GM18517 (cell line): ENCODE results near the gene XPNPEP1.

Experiments
- ATAC-seq: cut with Tn5 transposase; IDR thresholded peaks from one replicate; pipeline ENCODE4 v1.9.1; 2021; ENCODE audit warnings: mild to moderate bottlenecking, moderate library complexity; ENCODE audit not compliant: unreplicated experiment

Gene XPNPEP1

GRCh38 chr10:109895095-109895818 lies 28.1 kb downstream of the XPNPEP1 start:
- ATAC-seq = no peak

DNA sequence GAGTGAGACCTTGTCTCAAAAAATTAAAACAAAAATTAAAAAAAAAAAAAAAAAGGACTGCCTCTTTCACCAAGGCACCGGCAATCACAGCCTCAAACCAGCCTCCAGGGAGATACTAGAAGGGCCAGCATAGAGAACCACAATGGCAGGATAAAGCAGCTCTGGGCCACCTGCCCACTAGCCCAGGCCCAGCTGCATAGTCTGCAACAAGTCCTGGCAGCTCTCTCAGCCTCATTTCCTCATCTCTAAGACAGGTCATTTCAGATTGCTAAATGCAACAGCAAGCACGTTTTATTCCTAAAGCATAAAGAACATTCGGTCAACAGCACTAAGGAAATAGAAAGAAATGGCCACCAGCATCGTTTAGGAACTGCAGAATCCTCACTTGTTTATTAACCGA lies 28.8 kb downstream of the XPNPEP1 start:
- ATAC-seq = no peak

- no peak for ATAC-seq
Observed at GRCh38 chr10:109893386-109893785, 29.9 kb downstream of the XPNPEP1 start.

DNA sequence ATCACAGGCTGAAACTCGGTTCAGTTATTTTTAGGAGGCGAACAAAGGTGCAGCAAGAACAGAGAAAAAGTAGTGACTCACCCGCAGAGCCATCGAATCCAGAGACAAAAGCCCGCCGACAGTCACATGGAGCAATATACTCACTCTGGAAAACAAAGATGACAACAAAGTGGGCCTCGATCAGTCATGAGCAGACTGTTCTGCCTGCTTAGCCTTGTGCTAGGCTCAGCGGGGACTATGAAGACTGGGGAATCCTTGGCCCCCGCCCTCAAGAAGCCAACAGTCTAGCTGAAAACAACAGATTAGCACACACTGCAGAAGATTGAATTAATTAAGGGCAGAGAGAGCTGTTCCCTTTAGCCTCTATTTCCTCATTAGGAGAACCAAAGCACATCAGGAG lies 30.4 kb downstream of the XPNPEP1 start:
- no peak for ATAC-seq

DNA sequence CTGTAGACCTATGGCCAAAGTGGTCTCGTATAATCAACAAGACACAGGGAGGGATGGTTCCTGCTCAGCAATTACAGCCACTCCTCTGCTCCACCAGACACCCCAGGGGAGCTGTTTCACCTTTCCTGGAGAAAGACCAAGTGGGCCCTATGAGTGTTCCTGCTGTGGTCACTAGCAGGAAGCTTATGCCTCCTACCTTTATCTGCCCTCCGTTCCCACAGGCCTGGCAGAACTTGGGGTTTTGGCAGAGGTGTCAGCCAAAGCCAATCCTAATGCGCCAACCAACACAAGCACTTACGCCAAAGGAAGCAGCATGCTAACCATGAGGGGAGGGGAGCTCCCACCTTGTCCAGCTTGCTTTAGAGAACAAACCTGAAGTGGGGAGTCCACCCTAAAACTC lies 31.2 kb downstream of the XPNPEP1 start:
- ATAC-seq = no peak

GRCh38 chr10:109891105-109891504 lies 32.2 kb downstream of the XPNPEP1 start:
- no peak for ATAC-seq

DNA sequence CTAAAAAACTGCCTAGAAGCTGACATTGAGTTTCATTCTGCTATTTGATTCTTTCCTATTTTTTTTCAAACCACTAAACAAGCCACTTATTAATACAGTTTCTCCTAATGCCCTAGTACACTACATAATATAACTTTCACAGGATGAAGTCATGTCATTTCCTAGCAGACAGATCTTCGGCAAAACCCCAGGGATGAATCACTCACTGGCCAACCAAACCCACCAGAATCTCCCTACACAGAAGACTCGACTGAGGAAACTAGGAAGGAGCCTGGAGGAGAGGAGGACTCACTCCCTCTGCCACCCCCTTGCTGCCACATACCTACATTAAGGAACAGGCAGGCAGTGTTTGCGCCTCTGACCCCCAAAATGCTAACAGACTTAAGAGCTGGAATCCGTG lies 33.4 kb downstream of the XPNPEP1 start:
- no peak for ATAC-seq

- ATAC-seq = no peak
Observed at GRCh38 chr10:109887776-109888175, 35.5 kb downstream of the XPNPEP1 start.

DNA sequence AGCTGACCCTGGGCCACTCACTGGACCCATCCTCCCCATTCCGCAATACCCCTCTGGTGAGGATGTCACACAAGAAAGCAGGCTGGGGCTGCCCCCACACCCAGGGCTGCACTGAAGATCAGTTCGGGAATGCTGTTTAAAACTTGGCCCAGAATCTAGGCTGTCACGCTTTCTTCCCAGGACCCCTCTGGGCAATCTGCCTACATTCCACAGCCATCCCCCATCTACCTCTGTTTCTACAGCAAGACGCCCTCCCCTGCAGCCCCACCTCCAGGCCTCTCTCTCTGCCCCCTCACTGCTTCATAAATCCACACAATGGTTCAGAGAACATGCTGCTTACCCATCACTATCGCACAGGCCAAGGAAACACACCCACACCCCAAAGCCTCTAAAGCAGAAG lies 36.1 kb downstream of the XPNPEP1 start:
- ATAC-seq = no peak

- no peak for ATAC-seq
Observed at GRCh38 chr10:109886781-109887140, 36.5 kb downstream of the XPNPEP1 start.

- ATAC-seq = no peak
Observed at GRCh38 chr10:109886037-109886780, 37.1 kb downstream of the XPNPEP1 start.

DNA sequence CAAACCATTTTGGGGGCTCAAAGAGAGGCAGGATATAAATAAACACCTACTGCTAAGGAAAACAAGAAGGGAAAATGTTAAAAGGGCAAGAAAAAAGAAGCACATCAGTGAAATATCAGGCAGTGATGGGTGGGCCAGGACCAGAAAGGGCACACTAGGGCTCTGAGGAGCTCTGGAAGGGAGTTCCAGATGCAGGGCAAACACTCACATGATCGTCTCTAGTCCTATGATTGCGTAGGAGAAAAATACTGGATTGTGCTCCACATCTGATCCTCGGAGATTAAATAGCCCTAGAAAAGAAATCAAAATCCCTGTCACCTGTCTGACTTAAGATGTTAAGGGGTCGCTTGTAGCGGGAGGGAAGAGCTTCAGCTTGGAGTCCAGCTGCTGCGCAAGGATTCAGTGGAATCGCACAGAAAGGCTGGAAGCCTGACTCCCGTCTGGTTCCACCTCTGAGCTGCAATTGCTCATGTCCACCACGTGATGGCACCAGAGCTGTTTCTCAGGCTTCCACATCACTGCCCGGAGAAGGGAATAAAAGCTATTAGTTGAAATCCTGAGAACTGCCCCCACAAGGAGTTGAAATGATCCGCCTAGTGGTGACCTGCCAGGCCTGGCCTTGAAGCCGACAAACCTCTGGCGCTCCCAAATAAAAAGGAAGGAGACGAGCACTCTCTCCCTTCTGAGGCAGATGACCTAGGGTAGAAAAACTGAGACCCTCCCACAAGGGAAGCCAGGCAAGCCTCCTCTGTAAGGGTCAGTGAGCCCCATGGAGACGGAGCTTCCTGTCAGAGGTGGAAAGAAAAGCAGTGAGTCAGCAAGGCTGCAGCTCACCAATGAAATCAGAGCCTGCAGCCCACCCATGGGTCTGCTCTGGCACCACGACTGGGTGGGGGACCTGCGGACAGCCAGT lies 39.2 kb downstream of the XPNPEP1 start:
- ATAC-seq = peak; percentile 67

DNA sequence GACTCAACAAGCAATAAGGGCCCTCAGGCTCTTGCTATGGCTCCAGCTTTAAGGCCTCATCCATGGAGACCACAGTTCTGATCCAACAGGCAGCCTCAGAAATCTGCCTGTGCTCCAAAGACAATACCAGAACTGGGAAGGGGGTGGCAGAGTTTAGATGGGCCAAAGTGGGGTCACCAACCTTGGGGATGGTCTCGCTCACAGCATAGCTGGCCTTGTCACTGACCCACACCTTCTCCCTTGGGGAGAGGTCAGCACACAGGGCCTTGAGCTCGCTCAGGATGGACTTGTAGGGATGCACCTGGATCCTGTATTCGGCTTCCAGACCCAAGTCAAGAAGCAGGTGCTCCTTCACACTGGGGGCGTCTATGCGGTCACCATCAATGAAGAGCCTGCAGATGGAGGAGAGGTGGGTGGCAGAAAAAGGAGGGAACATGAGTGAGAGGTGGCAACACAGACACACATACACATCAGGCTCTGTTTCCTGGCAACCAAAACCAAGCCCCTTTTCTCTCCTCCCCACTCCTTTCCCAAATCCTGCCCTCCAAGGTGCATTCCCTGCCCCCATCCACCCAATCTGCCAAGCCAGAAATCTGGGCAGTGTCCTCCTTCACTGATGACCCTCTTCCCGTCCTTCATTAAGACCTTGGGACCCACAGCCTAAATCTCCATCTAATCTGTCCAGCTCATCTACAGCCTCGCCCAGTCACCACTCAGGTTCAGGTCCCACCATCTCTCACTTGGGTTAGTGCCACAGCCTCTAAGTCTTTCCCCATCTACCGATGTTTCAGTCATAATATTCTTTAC lies 40.9 kb downstream of the XPNPEP1 start:
- no peak for ATAC-seq

DNA sequence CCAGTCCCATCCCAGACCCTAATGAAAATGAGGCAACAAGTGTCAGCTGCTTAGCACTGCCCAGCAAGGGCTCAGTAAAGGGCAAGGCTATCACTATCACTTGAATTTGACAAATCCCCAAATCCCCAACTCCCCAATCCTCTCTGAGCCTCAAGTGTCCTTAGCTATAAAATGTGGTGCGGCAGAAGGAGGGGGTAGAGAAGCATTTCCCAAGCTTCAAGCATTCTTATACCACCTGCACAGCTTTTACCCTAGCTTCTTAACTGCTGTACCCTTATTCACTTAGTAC lies 41.6 kb downstream of the XPNPEP1 start:
- ATAC-seq = no peak

GRCh38 chr10:109880886-109881768 lies 42.2 kb downstream of the XPNPEP1 start:
- no peak for ATAC-seq

DNA sequence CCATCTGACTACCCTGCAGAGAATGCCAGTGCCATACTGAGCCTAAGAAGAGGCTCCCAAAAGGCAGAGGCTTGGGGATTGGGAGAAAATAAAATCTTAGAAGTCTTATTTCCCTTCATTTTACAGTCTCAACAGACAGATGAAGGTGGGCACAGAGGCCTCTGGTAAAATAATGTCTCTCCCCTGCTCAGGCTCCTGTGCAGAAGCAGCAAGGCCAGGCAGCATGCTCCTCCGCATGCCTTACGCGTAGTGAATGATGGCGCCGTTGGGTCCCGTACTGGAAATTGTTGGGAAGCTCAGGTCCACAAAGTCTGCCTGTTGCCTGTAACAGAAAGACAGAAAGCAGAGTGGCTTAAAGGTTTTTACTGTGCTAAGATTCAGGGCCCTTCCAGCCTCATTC lies 45.8 kb downstream of the XPNPEP1 start:
- no peak for ATAC-seq

DNA sequence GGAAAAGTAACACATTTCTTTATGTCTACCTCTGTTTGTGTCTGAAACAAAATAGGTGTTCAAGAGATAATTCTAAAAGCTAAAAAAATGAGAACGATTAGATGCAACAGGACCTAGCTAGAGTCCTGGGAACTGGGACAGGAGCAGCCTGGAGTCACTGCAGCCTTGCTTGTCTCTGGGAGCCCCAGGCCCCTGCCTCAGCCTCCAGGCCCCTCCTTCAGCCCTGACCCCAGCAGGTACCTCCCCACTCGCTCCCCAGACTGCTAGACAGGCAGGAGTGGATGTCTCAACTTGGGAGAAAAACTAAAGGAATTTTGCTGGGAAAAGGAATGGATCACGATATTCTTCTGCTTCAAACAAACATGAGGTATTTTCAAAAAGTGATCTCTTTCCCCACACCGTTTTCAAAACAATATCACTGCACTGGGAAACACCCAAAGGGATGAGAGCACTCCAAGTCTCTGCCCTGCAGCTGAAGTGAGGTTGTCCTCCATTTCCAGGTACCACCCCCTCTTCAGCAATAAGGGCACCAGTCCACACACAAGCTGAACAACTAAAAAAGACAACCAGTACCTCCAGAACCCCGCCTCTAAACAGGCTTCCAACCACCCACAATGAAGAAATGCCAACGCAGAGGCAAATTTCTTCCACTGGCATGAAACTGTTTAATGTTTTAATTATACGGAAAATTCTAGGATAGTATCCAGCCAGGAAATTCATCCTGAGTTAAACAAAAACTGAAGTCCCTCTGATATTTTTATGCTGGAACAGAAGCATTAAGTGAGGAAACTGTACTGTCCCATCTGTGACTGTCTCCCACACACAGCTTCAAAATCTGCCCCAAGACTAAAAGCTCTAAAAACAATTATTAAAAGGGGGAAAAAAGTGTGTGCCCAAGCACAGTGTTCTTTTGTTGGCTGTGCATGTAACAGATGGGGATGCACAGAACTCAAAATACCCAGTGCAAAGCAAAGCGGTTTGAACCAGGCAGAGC lies 47.2 kb downstream of the XPNPEP1 start:
- no peak for ATAC-seq

GRCh38 chr10:109875151-109875568 lies 48.2 kb downstream of the XPNPEP1 start:
- ATAC-seq = no peak

- no peak for ATAC-seq
Observed at GRCh38 chr10:109871476-109871875, 51.8 kb downstream of the XPNPEP1 start.
